HG02938 (cell line): ENCODE measurements around the gene HLA-DOA.

Source experiments
- ATAC-seq: cut with Tn5 transposase; IDR thresholded peaks from one replicate; pipeline ENCODE4 v1.9.1; 2021; ENCODE audit warnings: mild to moderate bottlenecking, moderate library complexity; ENCODE audit not compliant: unreplicated experiment

The HLA-DOA gene

GRCh38 chr6:32968093-32968866, 41.1 kb downstream of the HLA-DOA start, which contains the start of gene BRD2:
Gene BRD2, plus strand, starts transcription at chr6:32968594. Its CDS starts 4,305 bp downstream, at chr6:32972899.
- ATAC-seq, result peak; percentile 22

GRCh38 chr6:32967151-32968091, 42.0 kb downstream of the HLA-DOA start:
- ATAC-seq, result no peak

GRCh38 chr6:32964776-32965175, 44.6 kb downstream of the HLA-DOA start:
- no peak for ATAC-seq

- no peak for ATAC-seq
These were observed 45.5 kb downstream of the HLA-DOA start for GRCh38 chr6:32963866-32964265.

GRCh38 chr6:32962213-32962826, 47.1 kb downstream of the HLA-DOA start:
- no peak for ATAC-seq

GRCh38 chr6:32960563-32960962, 48.8 kb downstream of the HLA-DOA start:
- ATAC-seq, result no peak

- no peak for ATAC-seq
These were observed 53.2 kb downstream of the HLA-DOA start for GRCh38 chr6:32956176-32956575.

- no peak for ATAC-seq
These were observed 54.2 kb downstream of the HLA-DOA start for GRCh38 chr6:32954986-32955802.

GRCh38 chr6:32954267-32954666, 55.1 kb downstream of the HLA-DOA start:
- ATAC-seq, result no peak
